Fibroblast of gingiva (primary cell): ENCODE results near the gene LEMD1.
A peak's percentile ranks its signal among the peaks of the same experiment; 100 is the strongest.

Source experiments
- DNase-seq: peaks from one replicate; pipeline ENCODE4 v3.0.0-alpha.2; 2011; ENCODE audit warnings: low read depth

The LEMD1 gene

DNA sequence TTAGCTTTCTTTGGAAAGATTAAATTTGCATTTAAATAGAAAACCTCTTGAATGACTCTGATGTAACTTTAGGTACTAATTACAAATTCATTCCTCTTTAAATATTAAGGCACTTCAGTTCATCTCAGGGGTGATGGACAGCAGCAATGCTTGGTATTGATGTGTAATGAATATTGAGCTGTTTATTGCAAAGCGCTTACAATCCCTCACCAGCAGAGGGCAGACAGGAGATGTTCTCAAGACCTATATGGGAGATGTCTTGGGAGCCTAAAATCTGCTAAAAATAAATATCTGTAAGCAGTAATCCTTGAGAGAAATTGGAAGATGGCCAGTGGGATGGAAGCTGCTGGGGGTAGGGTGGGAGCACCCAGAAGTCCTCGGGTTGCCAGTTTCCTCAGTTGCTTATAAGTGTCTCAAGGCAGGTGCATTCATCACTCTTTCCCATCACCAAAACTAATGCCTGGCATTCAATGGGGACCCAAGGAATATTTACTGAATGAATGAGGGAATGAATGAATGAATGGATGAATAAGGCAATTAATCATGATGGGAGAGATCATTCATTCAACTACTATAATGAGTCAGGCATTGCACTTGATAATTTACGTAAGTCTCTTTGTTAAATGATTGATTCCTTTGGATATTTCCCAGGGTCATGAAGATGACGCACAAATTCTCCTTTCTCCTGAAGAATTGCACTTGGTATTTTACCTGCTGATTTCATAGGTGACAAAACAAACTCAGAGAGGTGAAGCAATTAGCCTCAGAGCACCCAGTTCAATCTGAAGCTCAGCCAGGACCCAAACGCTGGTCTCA is 67.4 kb downstream of the LEMD1 start:
- DNase-seq: peak; percentile 50

DNA sequence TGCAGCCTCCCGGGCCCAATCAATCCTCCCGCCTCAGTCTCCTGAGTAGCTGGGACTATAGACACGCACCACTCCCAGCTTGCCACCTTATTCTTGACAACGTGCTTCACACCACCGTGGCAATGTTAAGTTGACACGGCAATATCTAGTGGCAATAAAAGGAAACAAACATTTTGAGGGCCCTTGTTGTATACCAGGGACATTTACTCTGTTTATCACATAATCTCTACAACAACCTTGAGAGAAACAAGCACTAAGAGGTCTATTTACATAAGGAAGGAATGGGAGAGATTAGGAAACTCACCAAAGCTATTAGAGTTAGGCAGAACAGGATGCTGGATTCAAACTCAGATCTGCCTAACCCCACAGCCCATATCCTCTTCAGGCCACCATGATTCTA is 68.2 kb downstream of the LEMD1 start:
- DNase-seq: no peak

DNA sequence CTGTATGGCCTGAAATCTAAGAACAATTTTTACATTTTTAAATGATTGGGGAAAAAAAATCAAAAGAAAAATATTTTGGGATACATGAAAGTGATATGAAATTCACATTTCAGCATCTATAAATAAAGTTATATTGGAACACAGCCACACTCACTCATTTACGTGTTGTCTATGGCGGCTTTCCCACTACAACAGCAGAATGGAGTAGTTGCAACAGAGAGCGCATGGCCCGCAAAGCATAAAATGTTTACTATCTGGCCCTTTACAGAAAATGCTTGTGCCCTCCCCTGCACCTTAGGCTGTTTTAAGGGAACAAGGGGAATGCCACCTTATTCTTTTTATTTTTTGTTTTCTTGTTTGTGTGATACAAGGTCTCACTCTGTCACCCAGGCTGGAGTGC is 68.7 kb downstream of the LEMD1 start:
- DNase-seq: no peak

DNA sequence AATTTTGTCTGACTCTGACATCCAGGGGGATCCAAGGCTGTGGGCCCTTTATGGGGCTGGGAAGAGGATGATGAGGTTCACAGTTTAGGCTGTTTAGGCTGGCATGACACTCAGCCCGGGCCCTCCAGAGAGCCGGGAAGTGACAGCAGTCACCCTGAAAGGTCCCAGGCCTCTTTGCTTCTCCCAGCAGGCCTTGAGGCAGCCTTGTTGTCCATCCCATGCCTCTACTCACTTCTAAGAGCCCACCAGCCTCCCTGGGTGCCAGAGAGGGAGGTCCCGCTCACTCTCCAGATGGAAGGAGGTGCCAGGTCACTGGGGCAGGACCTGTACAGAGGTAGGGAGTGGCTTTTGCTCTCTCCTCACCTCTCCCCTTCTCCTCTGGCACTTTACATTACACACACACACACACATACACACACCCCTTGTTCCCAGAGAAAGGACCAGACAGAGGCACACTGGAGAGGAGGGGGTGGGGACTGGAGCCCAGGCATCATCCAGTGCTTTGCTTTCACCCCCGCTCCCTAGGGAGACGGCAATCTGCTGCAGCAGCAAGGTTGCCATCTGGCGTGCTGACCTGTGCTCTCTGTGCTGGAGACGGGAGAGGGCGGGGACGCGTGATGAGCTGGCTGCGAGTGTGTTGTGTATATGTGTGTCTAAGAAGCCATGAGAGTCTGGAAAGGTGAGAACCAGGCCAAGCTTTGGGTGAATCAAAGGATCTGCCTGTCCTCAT is 69.7 kb downstream of the LEMD1 start:
- DNase-seq: no peak

DNA sequence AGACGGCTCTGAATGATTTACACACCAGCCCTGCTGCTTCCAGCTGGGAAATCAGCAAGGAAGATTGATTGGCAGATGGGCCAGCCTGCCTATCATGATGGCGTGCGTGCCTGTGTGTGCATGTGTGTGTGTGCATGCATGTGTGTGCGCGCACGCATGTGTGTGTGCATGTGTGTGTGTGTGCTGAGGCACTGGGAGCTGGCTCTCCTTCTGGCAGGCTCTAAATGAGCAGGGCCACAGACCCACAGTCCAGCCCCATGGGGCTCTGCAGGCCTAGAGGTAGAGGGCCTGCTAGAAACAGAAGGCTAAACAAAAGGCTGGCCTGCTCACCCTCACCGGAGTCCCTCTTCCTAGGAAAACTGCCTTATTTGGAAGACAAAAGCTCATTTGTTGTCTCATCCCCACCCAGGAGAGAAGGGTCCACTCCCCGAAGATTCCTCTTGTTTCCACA is 71.1 kb downstream of the LEMD1 start:
- no peak for DNase-seq

DNA sequence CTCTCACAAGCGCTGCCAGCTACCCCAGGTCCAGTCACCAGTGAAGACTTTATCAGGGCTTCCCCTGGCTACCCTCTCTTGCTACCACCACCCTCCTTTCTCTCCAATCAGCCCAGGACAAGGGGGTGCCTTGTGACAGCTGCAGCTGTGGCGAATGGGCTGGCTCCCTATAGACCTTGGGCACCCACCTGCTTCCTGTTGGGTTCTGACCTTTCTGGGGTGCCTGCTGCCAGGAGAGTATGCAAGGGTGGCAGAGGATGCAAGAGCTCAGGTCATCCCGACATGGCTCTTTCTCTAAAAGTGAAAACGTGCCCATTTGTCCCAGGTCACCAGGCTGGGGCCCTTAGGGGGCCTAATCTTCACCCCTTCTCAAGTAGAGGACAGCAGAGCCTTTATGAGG is 71.7 kb downstream of the LEMD1 start:
- DNase-seq: no peak

DNA sequence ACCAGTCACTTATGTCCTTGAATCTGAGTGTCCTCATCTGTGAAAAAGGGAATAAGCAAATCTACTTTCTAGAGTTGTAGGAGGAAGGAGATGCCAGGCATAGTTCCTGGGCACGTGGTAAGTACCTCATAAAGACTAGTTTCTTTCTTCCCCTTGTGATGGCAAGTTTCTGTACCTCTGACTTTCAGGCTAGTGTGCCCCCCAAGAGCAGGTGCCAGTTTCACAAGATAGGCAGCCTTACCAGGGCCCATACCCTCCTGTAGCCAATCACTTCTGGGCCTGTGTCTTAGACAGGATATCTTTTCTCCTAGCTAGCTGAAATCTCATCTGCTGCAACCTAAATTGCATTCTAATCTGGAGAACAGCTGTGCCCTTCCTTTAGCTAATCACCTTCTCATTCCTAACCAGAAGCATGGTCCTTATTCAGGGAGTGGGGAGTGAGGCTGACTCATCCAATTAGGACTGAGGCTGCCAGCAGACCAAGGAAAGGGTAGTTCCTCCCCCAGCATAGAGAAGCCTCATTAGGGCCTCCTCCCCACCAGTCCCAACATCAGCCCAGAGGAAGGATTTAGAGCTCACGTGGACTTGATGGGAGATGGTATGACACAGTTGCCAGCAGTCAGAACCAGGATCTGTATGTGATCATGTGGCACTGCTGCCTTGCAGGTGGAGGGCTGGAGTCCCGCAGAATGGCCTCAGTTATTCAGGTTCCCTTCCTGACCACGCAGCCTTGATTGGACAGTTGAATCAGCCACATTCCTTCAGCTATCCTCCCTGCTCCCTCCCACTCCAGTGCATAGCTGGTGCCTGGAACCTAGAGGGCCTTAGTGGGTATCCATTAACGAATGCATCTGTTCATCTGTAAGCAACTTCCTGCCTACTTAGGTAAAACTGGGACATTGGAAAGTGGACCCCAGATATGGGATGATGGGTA is 73.0 kb downstream of the LEMD1 start:
- DNase-seq: no peak

DNA sequence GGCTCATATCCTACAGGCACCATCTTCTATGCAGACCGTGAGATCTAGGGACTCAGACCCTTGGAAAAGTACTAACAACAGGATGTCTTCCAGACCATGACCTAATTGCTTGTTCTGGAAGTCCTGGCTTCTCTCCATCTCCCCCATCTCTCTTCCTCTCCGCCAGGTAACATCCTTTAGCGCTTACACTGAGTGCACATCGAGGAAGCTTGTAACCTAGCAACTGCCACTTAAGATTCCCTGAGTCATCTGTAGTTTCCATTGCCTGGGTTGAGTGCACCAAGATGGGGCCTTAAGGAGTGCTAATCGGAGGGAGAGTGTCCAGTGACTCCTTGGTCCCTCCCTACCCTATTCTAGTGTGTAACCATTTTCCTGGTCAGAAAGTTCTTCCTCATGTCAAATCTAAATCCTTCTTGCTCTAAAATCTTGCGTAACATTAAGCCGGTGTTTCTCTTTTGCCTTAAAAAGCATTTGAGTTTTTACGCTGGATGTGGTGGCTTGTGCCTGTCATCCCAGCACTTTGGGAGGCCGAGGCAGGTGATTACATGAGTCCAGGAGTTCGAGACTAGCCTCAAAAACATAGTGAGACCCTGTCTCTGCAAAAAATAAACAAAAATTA is 74.8 kb downstream of the LEMD1 start:
- no peak for DNase-seq

DNA sequence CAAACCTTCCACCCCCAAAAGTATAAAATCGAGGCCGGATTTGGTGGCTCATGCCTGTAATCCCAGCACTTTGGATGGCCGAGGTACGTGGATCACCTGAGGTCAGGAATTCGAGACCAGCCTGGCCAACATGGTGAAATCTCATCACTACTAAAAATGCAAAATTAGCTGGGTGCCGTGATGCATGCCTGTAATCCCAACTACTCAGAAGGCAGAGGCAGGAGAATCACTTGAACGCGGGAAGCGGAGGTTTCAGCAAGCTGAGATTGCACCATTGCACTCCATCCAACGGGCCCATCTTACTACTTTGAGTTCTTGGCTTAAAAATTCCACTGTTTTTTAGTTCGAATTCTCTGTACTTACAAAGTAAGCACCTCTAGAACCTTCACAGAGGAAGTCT is 76.1 kb downstream of the LEMD1 start:
- DNase-seq: no peak

DNA sequence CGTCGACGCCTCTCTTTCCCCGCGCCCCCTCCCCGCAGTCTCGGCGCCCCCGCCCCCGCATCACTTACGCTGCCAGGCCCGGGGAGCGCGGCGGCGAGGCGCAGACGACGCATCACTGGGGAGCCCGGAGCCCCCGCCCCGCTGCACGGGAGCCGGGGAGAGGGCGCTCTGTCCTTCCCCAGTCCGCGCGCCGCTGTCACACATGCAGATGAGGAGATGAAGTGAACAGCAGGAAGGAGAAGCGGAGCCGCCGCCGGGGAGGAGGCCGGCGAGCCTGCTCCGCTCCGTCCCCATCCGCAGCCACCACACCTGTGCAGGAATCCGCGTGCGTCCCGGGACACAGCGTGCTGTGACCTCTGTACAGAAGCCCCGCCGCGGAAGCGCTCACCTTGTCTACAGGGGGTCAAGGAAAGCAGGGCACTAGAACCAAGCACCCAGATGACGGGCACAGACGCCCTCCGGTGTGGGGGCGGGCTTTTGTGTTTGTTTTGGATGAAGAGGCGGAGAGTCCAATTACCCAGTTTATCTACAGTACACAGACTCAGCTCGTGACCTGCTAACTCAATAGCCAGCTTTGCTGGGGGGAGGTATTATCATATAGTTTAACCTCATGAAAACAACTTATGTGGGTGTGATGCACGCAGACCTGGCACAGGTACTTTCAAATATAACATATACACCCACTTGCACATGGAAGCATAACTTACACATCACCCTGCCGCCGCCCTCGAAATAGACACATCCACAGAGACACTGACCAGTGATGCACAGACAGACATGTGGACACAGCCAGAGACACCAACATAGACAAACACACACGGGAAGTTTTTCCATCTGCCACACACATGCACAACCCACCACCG is 77.6 kb downstream of the LEMD1 start:
- no peak for DNase-seq

DNA sequence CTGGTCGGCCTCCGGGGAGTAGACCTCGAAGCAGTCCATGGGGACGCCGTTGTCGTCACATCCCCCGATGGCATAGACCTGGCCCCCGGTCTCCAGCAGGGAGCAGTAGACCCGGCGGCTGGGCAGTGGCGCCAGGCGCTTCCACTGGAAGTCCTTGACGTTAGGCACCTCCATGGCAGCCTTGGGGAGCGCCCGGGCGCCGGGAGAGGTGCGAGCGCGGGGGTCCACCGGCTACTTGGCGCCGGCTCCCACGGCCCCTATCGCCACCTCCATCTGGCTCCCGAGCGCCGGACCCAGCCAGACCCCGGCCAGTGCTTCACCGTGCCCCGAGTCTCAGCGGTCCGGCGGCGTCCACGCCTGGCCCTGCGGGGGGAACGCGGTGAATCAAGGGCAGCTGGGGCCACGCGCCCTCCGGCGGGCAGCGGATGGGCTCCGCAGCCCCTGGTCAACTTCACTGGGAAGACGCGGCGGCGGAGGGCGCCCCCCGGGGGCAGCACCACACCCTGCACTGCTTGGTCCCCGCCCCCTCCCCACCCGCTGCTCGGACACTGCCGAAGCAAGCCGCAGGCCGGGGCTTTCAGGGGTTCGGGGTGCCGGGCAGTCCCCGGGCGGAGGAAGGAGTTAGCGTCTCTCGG is 78.3 kb downstream of the LEMD1 start:
- no peak for DNase-seq

DNA sequence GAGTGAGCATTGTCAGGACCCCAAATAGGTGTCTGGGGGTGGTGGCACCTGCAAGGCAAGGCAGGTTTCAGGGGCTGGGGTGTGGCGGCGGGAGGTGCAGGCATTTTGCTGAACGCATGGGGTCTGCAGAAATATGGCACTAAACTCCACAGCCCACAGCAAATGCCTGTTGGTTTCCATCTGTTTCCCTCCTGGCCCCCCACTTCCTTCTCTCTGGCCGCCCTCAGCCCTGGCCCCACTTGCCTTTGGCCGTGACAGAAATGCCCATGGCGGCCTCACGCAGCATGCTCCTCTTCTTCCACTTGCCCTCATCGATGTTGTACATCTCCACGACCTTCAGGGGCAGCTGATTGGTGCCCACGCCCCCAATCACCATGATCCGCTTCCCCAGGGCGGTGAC is 78.9 kb downstream of the LEMD1 start:
- DNase-seq: no peak

DNA sequence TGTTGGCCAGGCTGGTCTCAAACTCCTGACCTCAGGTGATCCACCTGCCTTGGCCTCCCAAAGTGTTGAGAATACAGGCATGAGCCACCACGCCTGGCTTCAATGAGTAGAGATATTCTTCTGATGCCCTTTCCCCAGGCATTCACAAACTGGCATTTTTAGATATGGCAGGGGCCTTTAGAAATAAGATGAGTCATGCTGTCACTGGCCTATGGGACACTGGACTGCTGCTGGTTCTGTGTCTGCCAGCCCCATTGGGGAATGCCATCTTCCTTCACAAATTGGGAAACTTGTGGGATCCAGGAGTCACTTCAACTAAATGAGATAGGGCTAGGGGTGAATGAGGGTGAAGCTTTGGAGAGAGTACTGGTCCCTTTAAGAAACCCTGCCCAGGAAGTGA is 81.2 kb downstream of the LEMD1 start:
- no peak for DNase-seq

DNA sequence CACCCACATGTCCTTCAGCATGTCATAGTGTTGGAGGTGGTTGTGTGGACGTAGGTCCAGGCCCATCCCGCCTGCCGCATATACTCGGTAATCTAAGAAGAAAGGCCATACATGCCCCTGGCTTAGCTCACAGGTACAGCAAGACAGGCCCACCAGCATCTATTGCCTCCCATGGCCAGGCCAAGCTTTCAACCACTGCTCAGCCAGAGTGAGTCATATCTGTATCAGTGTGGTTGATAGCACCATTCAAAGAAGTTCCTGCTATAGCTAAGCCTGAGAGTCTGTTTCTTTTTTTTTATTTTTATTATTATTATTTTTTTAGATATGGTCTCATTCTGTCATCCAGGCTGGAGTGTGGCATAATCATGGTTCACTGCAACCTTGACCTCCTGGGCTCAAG is 82.1 kb downstream of the LEMD1 start:
- no peak for DNase-seq

DNA sequence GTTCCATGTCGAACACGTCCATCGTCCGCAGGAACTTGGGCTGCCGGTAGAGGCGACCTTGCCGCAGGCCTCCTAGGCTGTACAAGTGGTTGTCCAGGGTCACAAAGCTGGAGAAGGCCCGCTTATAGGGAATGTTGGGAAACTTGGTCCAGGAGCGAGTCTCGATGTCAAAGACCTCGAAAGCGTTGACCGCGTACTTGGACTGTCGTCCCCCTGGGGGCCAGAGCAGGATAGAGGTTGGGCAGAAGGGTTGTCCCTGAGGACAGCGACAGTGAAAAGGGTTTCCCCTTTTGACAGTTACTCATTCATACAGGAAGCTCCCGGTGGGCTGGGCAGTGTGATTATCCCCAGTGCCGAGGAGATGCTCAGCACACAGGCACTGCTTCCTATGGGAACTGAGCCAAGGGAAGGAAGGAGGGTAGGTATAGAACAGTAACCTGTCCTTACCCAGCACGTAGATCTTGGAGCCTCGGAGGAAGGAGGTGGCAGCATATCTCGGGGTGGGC is 82.6 kb downstream of the LEMD1 start:
- DNase-seq: no peak

DNA sequence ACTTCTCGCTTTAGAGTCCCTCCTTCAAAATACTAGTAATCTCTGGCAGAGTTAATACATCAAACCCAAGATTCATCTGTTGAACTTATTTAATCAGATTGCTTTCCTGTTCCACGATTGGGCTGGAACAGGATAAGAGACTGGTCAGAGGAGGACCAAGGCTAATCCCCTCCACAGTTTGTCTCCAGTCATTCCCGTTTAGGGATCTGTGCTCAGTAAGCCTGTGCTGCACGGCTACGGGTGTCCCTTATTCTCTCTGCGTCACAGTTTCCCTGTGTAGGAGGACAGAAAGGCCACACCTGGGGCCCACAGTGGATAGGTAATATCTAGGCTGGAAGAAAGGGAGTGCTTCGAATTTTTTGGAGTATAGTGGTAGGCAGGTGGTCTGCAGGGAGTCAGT is 83.8 kb downstream of the LEMD1 start:
- DNase-seq: no peak

DNA sequence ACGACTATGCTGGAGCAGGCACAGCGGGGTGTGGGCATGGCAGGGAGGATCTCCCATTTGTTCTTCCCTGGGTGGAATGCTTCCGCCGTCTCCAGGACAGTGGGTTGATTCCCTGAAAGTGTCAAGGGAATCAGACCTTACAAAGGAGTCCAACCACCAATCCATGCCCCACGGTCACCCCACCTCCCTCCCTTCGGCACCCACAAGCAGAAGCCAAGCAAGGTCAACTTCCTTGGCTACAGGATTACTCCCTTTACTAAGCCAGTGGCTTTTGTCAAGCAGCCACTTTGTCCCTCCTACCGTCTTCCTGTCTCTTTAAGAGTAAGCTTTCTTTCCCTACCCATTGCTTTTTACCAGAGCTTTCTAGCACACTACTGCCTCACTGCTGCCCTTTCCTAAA is 84.4 kb downstream of the LEMD1 start:
- DNase-seq: no peak

DNA sequence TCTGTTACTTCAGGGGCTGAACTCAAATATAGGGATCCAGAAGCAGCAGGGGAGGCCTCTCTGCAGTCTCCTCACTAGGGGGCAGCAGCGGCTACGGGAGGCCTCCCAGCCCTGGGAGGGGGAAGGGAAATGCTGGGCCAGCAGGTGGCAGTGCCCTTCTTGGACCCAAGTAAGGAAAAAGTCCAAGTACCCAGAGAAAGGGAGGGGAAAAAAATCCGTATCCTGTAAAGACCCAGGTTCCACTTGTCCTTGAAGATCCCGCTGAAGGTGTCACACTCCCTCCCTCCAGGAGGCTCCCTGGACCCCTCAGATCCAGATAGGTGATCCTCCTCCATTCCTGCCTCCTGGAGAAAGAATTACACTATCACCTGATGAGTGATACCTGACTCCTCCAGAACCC is 86.2 kb downstream of the LEMD1 start:
- peak; percentile 39 for DNase-seq

DNA sequence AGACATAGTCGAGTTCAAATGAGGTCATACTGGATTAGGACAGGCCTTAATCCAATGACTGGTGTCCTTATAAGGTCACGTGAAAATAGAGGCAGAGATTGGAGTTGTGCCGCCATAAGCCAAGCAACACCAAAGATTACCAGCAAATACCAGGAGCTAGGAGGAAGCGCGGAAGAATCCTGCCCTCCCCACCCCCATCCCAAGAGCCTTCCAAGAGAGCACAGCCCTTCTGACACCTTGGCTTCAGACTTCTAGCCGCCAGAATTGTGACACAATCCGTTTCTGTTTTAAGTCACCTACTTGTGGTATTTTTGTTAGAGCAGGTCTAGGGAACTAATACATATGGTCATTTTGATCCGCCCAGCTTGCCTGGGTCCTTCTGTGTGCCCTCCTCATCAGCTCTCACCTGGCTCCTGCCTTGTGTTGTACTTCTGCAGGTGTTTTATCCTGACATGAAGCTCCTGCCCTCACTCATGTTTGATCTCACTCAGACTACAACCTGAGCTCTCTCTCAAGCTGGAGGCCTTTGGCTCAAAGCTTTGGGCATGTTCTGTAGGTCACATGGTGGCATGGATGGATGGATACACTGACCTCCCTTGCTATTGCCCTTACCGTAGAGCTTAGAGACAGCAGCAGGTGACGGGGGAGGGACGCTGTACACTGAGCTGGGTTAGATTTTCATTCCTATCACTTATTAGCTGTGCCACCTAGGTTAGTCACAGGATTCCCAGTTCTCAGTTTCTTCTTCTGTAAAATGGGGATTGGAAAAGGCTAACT is 89.7 kb downstream of the LEMD1 start:
- DNase-seq: no peak
